Measurements from ENCODE around the gene NDUFAF2.
"Not testable (repeated sequence)": the region's sequence is repeated elsewhere in the genome, so short reads cannot be mapped to it uniquely, and the experiment has no call there.

Gene NDUFAF2

GRCh38 chr5:60993425-60993824 is 48.4 kb downstream of the NDUFAF2 start:
- DNase-seq (ENCODE audit: low spot score), result no peak

- no peak for DNase-seq (ENCODE audit: low spot score)
Observed at GRCh38 chr5:60993875-60994571, 49.0 kb downstream of the NDUFAF2 start.

GRCh38 chr5:60996368-60996767 is 51.4 kb downstream of the NDUFAF2 start:
- DNase-seq (ENCODE audit: low spot score), result no peak

GRCh38 chr5:60997721-60998120 is 52.7 kb downstream of the NDUFAF2 start:
- no peak for DNase-seq (ENCODE audit: low spot score)

- DNase-seq (ENCODE audit: low spot score), result no peak
Observed at GRCh38 chr5:61000887-61001286, 55.9 kb downstream of the NDUFAF2 start.

DNA sequence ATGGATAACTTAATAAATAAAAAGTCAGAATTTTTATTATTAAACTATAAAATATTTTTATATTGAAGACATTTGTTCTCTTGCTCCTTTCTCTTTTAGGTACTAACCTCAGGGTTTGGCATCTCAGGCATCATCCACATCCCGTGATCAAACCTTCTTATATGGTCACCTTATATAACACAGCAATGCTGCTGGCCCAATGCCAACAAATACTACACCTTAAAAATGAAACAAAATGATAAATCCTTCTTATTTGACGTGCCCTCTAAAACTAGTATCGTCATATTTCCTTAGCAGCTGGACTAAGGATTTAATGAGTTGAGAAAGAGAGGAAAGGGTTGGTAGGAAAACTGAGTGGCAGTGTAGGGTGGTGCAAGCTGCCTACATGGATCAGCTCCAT is 56.6 kb downstream of the NDUFAF2 start:
- no peak for DNase-seq (ENCODE audit: low spot score)

- DNase-seq (ENCODE audit: low spot score), result no peak
Observed at GRCh38 chr5:61002611-61003355, 57.8 kb downstream of the NDUFAF2 start.

DNA sequence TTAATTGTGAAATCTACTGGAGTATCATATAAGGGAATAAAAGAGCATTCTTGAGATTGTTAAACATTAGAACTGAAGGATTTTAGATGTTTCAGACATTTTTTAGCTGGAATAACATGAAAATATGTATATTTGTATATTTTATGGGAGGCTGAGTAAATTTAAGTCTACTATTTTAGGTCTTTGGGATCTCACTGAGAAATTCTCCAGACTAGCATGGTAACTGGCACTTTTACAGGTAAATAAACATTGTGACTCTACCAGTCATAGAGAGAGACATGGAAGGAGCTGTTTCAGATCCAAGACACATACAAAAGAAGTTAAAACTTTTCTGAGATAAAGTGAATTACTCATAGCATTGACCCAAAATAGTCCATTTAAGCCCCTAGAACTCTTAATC is 59.4 kb downstream of the NDUFAF2 start:
- DNase-seq (ENCODE audit: low spot score), result no peak

GRCh38 chr5:61009907-61010306 is 64.9 kb downstream of the NDUFAF2 start:
- DNase-seq (ENCODE audit: low spot score), result no peak

DNA sequence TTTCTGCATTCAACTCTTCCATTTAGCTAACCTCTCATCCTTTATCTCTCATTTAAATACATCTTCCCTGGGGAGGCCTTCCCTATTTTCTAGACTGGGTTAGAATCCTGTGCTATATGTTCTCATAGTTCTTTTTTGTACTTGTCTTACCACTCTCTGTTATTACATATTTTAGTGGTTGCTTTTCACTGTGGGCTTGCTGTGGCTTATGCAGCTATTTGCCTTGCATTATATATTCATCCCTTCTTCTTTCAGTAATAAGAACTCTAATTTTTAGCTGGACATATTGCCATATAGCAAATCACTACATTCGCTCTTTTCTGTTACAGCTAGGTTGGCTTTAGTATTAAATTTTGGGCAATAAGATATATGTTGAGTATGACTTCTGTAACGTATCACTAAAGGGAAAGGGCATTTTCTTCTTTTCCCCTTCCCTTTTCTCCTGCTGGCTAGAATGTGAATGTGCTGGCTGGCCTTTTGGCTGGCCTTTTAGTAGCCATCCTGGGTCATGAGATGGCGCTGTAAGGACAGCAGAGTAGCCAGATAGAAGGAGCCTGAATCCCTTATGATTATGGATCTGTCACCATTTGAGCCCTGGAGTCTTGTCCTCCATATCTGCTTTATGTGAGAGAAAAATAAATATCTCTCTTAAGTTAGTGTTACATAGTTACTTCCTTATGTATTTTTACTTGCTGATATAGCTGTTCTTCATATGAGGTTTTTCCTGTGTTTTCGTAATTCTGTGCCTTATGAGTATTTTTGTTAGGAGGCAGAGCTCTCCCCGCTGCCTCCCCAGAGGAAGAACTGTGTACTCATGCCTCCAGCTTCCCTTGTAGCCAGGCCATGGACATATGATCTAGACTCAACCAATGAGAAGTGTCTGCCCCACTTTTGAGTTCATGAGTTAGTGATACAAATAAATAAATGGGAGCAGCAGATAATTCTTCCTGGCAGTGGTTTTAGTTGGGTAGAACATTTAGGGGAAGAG is 65.8 kb downstream of the NDUFAF2 start:
- DNase-seq (ENCODE audit: low spot score), result no peak

GRCh38 chr5:61018062-61018461 is 73.1 kb downstream of the NDUFAF2 start:
- no peak for DNase-seq (ENCODE audit: low spot score)

DNA sequence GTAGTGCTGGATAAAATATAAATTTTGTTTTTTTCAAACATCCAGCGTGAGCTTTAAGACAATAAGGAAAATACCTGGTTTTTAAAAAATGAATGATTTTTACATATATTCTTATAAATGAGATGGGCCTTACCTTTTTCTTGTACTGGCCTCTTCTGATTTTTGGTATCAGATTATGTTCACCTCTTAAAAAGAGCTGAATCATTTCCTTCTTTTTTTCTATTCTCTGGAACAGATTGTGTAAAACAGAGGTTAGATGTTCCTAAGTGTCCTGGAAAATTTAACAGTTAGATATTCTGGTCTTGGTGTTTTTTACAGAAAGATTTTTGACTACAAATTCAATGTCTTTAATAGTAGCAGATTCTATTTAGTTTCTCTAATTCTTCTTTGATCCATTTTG is 74.6 kb downstream of the NDUFAF2 start:
- no peak for DNase-seq (ENCODE audit: low spot score)

DNA sequence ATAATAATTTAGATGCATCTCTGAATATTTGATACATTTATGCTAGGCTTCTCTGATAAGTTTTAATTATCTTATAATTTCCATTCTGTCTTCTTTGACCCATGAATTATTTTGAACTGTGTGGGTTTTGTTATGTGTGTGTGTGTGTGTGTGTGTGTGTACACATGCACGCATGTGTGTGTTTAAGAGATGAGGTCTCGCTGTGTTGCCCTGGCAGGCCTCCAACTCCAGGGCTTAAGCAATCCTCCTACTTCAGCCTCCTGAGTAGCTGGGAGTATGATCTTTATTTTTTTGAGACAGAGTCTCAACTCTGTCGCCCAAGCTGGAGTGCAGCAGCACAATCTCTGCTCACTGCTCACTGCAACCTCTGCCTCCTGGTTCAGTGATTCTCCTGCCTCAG is 75.4 kb downstream of the NDUFAF2 start:
- no peak for DNase-seq (ENCODE audit: low spot score)

- no peak for DNase-seq (ENCODE audit: low spot score)
Observed at GRCh38 chr5:61023131-61023530, 78.1 kb downstream of the NDUFAF2 start.

GRCh38 chr5:61026004-61026403 is 81.0 kb downstream of the NDUFAF2 start:
- DNase-seq (ENCODE audit: low spot score), result no peak

DNA sequence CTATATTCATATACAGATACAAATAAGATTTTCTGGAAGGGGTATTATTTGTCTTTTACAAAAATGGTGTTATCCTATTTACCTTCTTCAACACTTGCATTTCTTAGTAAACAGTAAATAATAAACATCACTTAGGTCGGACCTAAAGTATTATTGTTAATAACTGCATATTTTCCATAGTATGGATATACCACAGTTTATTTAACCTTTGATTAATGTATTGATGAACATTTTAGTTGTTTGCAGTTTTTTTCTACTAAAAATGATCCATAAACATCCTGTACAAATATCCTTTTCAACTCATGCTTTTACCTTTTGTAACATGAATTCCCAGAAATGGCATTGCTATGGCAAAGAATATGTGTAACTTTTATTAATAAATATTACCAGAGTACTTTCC is 83.4 kb downstream of the NDUFAF2 start:
- DNase-seq (ENCODE audit: low spot score), result no peak

- no peak for DNase-seq (ENCODE audit: low spot score)
Observed at GRCh38 chr5:61029456-61030162, 84.6 kb downstream of the NDUFAF2 start.

DNA sequence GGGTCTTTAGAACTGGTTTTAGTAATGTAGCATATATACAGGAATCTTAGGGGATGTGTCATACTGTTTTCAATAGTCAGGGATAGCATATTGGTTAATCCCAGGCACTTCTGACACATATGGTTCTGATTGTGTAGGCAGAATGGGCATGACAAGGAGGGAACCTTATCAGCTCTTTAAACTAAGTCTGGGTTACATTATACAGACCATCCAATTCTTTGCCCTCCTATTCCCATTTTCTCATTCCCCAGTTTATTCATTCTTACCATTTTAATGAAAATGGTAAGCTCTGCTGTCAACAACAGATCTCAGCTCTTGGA is 85.1 kb downstream of the NDUFAF2 start:
- DNase-seq (ENCODE audit: low spot score), result no peak

GRCh38 chr5:61031301-61031700 is 86.3 kb downstream of the NDUFAF2 start:
- DNase-seq (ENCODE audit: low spot score), result not testable (repeated sequence)

DNA sequence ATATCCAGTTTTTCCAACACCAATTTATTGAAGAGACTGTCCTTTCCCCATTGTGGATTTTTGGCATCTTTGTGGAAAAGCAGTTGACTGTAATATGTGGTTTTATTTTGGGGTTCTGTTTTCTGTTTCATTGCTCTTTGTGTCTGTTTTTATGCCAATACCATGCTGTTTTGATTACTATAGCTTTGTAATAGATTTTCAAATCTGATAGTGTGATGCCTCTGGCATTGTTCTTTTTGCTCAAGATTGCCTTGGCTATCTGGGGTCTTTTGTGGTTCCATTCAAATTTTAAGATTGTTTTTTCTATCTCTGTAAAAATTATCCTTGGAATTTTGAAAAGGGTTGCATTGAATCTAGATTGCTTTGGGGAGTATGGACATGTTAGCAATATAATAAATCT is 99.5 kb downstream of the NDUFAF2 start:
- DNase-seq (ENCODE audit: low spot score), result no peak

DNA sequence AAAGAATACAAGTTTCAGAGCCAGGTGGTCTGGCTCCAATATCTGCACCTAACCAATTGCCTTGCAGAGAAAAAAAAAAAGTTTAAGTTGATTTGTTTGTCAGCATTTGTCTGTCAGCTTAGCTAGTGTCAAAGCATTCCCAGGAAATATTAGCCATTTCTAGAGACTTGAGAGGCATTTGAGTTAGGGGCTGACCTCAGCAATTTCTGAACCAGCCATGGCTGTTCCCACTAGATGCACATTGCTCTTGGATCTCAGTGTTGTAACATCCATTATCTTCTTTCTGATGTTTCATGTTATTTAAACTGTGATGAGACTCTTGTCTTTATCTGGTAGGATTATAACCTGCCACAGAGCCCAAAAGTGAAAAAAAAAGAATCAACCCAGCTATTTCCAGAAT is 102.3 kb downstream of the NDUFAF2 start:
- DNase-seq (ENCODE audit: low spot score), result no peak

DNA sequence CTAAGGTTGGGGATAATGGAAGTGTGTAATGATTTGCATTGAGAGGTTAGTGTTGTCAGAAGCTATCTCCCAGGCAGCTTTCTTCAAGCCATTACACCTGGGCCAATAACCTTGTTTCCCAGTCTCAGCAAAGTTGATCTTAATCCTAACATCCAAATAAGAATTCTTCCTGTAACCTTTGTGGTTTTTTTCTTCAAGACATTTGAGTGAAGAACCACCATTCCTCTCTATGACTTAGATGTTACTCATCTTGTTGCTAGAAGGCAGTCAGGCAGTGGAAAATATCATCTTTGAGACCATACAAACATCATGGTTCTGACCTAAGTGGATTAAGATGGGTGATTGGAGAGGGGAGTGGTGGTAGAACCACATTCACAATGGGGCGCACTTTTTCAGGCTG is 103.5 kb downstream of the NDUFAF2 start:
- DNase-seq (ENCODE audit: low spot score), result no peak

Data from NAMALWA (cell line).